ENCODE results near the gene TMEM8B.

The TMEM8B gene

GRCh38 chr9:35862328-35862727, 33.3 kb downstream of the TMEM8B start:
- POLR2A ChIA-PET = no interaction called here
- DNase-seq (ENCODE audit: extremely low spot score) = no peak
- TF ChIP-seq FOXK2 (IDR thresholded peaks at IDR 0.05) (no peak), BHLHE40 (IDR thresholded peaks at IDR 0.05; ENCODE audit: borderline replicate concordance) (no peak), ZNF384 (IDR thresholded peaks at IDR 0.05) (no peak), PKNOX1 (IDR thresholded peaks at IDR 0.05) (no peak), SUZ12 (IDR thresholded peaks at IDR 0.05) (no peak), ARNT (IDR thresholded peaks at IDR 0.05) (no peak)
- CTCF ChIA-PET = no interaction called here

GRCh38 chr9:35863583-35863982, 34.6 kb downstream of the TMEM8B start:
- ChIA-PET POLR2A (no interaction called here), CTCF (no interaction called here)
- no peak for DNase-seq (ENCODE audit: extremely low spot score)
- TF ChIP-seq SP1 (IDR thresholded peaks at IDR 0.05) (no peak), LEF1 (IDR thresholded peaks at IDR 0.05; ENCODE audit: borderline replicate concordance) (no peak), ZNF384 (IDR thresholded peaks at IDR 0.05) (no peak), FOXA1 (IDR thresholded peaks at IDR 0.05) (no peak), SUZ12 (IDR thresholded peaks at IDR 0.05) (no peak), NFRKB (IDR thresholded peaks at IDR 0.05) (no peak), PKNOX1 (IDR thresholded peaks at IDR 0.05) (no peak), TARDBP (IDR thresholded peaks at IDR 0.05) (no peak), FOXK2 (IDR thresholded peaks at IDR 0.05) (no peak), ELF4 (IDR thresholded peaks at IDR 0.05) (no peak), L3MBTL2 (conservative IDR thresholded peaks at IDR 0.05) (no peak)

GRCh38 chr9:35864695-35865255, 35.7 kb downstream of the TMEM8B start:
- DNase-seq (ENCODE audit: extremely low spot score) = no peak
- TF ChIP-seq FOXK2 (IDR thresholded peaks at IDR 0.05) = no peak
- TF ChIP-seq PKNOX1 (IDR thresholded peaks at IDR 0.05) = no peak
- TF ChIP-seq BHLHE40 (IDR thresholded peaks at IDR 0.05; ENCODE audit: borderline replicate concordance) = no peak
- TF ChIP-seq NFRKB (IDR thresholded peaks at IDR 0.05) = no peak
- TF ChIP-seq ELF4 (IDR thresholded peaks at IDR 0.05) = no peak
- TF ChIP-seq SUZ12 (IDR thresholded peaks at IDR 0.05) = no peak
- TF ChIP-seq SP1 (IDR thresholded peaks at IDR 0.05) = no peak
- no peak for TF ChIP-seq LEF1 (IDR thresholded peaks at IDR 0.05; ENCODE audit: borderline replicate concordance)
- TF ChIP-seq CTBP1 (IDR thresholded peaks at IDR 0.05; ENCODE audit: borderline replicate concordance) = no peak
- TF ChIP-seq TARDBP (IDR thresholded peaks at IDR 0.05) = no peak
- no peak for TF ChIP-seq HDGF (IDR thresholded peaks at IDR 0.05; ENCODE audit: borderline replicate concordance)
- ChIA-PET CTCF (interaction anchor here (1.0 kb wide), 1 partner anchor 18 kb away, joined by 3 read pairs; no protein-coding TSS in a partner anchor), POLR2A (no interaction called here)

GRCh38 chr9:35867538-35867937, 38.5 kb downstream of the TMEM8B start:
- ChIA-PET POLR2A (no interaction called here), CTCF (no interaction called here)
- TF ChIP-seq FOXK2 (IDR thresholded peaks at IDR 0.05) (no peak), SP1 (IDR thresholded peaks at IDR 0.05) (no peak), FOXA1 (IDR thresholded peaks at IDR 0.05) (no peak), FOXM1 (IDR thresholded peaks at IDR 0.05; ENCODE audit: borderline replicate concordance) (no peak), ZNF384 (IDR thresholded peaks at IDR 0.05) (no peak), NFRKB (IDR thresholded peaks at IDR 0.05) (no peak), ELF4 (IDR thresholded peaks at IDR 0.05) (no peak), SUZ12 (IDR thresholded peaks at IDR 0.05) (no peak), HDGF (IDR thresholded peaks at IDR 0.05; ENCODE audit: borderline replicate concordance) (no peak), L3MBTL2 (conservative IDR thresholded peaks at IDR 0.05) (no peak), TARDBP (IDR thresholded peaks at IDR 0.05) (no peak), PKNOX1 (IDR thresholded peaks at IDR 0.05) (no peak), LEF1 (IDR thresholded peaks at IDR 0.05; ENCODE audit: borderline replicate concordance) (no peak), CTBP1 (IDR thresholded peaks at IDR 0.05; ENCODE audit: borderline replicate concordance) (no peak), BHLHE40 (IDR thresholded peaks at IDR 0.05; ENCODE audit: borderline replicate concordance) (no peak), ARNT (IDR thresholded peaks at IDR 0.05) (no peak)

GRCh38 chr9:35868933-35869332, 39.9 kb downstream of the TMEM8B start:
- no peak for DNase-seq (ENCODE audit: extremely low spot score)
- ChIA-PET CTCF (no interaction called here), POLR2A (no interaction called here)
- TF ChIP-seq PKNOX1 (IDR thresholded peaks at IDR 0.05) = no peak
- TF ChIP-seq FOXK2 (IDR thresholded peaks at IDR 0.05) = no peak
- TF ChIP-seq ELF4 (IDR thresholded peaks at IDR 0.05) = no peak
- no peak for TF ChIP-seq SP1 (IDR thresholded peaks at IDR 0.05)
- no peak for TF ChIP-seq BHLHE40 (IDR thresholded peaks at IDR 0.05; ENCODE audit: borderline replicate concordance)
- no peak for TF ChIP-seq CTBP1 (IDR thresholded peaks at IDR 0.05; ENCODE audit: borderline replicate concordance)
- no peak for TF ChIP-seq FOXA1 (IDR thresholded peaks at IDR 0.05)
- no peak for TF ChIP-seq L3MBTL2 (conservative IDR thresholded peaks at IDR 0.05)
- no peak for TF ChIP-seq NFRKB (IDR thresholded peaks at IDR 0.05)
- no peak for TF ChIP-seq ZNF384 (IDR thresholded peaks at IDR 0.05)
- TF ChIP-seq SUZ12 (IDR thresholded peaks at IDR 0.05) = no peak
- no peak for TF ChIP-seq HDGF (IDR thresholded peaks at IDR 0.05; ENCODE audit: borderline replicate concordance)
- no peak for TF ChIP-seq ARNT (IDR thresholded peaks at IDR 0.05)
- no peak for TF ChIP-seq FOXM1 (IDR thresholded peaks at IDR 0.05; ENCODE audit: borderline replicate concordance)
- no peak for TF ChIP-seq TARDBP (IDR thresholded peaks at IDR 0.05)
- TF ChIP-seq LEF1 (IDR thresholded peaks at IDR 0.05; ENCODE audit: borderline replicate concordance) = no peak

More at GRCh38 chr9:35867538-35867937, 38.5 kb downstream of the TMEM8B start:
- no peak for DNase-seq (ENCODE audit: extremely low spot score)
